GM10847 (cell line): ENCODE results near the gene SCARB1.

Experiments
- POLR2A ChIP-seq: IDR thresholded peaks from 2 replicates; pipeline ENCODE4 v1.6.1; 2011; ENCODE audit not compliant: insufficient read length; ENCODE audit errors: extremely low read depth

The SCARB1 gene

GRCh38 chr12:124772289-124773170 is 91.1 kb downstream of the SCARB1 start:
- TF ChIP-seq POLR2A: no peak

GRCh38 chr12:124771462-124772288 is 92.0 kb downstream of the SCARB1 start:
- no peak for TF ChIP-seq POLR2A

DNA sequence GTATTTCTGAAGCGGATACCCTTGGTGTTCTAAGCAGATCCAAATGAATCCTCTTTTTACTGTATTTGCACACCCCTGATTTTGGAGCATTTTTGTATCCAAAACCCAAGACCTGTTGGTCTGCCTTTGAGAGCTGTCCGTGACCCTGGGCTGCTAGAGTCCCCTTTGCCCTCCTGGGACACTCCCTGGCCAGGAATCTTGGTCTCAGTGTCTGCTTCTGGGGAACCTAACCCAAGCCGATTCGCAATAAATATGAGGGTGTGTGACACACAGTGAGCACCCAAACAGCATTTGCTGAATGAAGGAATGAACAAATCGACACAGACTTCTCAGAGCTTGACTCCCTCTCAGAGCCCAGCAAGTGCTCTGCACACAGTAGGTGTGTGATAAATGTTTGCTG is 92.9 kb downstream of the SCARB1 start:
- no peak for TF ChIP-seq POLR2A

DNA sequence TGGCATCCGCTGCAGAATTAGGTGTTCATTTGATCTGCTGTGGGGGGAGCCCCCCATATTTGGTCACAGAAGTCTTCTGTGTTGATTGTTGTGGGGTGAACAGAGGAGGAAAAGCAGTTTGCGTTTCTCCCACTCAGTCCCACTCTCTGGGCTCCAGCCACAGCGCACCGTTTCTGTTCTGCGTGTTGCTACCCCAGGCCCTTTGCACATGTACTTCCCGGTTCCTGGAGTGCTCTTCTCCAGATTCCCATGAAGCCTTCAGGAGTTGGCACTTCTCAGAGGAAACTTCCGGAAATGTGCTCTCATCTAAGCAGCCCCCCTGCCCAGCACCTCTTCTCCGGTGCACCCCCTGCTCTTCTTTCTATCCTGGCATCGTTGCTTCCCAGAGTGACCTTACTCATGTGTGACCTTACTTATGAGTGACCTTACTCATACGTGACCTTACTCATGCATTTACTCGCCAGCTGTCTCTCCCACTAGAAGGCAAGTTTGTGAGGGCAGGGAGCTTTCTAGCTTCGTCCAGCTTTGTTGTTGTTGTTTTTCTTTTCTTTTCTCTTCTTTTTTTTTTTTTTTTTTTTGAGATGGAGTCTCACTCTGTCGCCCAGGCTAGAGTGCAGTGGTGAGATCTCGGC is 93.7 kb downstream of the SCARB1 start:
- no peak for TF ChIP-seq POLR2A

DNA sequence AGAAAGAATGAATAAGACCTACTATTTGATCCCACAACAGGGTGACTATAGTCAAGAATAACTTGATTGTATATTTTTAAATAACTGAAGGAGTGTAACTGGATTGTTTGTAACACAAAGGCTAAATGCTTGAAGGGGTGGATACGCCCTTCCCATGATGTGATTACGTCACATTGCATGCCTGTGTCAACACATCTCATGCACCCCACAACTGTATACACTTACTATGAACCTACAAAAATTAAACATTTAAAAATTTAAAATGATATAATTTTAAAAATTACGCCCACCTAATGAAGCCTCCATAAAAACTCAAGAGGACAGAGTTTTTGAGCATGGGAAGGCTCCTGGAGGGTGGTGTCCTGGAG is 94.5 kb downstream of the SCARB1 start:
- no peak for TF ChIP-seq POLR2A

DNA sequence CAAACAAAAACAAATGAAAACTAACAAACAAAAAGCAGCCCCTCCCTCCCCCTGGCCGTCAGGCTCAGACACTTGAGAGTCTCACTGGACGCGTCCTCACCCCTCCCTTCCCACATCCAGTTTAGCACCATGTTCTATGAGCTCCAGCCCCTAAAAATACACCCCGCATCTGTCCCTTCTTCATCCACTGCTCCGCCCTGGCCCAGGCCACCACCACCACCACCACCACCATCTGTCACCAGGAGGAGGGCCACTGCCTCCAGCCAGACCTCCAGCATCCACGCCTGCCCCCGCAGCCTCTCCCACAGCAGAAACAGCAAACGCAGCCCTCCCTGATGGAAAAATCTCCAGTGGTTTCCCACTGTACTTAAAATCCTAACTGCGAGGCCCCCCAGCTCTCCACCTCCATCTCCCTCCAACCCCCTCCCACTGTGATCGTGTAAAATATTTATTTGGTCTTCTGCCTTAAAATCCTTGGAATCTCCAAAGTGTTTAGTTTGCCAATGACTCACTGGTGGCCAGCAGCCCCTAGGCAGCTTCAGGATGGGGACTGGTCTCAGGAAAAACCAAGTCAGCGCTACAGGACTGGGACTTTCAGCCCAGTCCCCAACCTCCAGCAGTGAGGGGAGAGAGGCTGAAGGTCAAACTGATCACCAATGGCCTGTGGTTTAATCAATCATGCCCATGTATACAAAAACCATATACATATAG is 95.1 kb downstream of the SCARB1 start:
- no peak for TF ChIP-seq POLR2A

- TF ChIP-seq POLR2A: no peak
Measured at GRCh38 chr12:124767066-124767821, 96.4 kb downstream of the SCARB1 start.

- TF ChIP-seq POLR2A: no peak
Measured at GRCh38 chr12:124766727-124767065, 97.0 kb downstream of the SCARB1 start.

DNA sequence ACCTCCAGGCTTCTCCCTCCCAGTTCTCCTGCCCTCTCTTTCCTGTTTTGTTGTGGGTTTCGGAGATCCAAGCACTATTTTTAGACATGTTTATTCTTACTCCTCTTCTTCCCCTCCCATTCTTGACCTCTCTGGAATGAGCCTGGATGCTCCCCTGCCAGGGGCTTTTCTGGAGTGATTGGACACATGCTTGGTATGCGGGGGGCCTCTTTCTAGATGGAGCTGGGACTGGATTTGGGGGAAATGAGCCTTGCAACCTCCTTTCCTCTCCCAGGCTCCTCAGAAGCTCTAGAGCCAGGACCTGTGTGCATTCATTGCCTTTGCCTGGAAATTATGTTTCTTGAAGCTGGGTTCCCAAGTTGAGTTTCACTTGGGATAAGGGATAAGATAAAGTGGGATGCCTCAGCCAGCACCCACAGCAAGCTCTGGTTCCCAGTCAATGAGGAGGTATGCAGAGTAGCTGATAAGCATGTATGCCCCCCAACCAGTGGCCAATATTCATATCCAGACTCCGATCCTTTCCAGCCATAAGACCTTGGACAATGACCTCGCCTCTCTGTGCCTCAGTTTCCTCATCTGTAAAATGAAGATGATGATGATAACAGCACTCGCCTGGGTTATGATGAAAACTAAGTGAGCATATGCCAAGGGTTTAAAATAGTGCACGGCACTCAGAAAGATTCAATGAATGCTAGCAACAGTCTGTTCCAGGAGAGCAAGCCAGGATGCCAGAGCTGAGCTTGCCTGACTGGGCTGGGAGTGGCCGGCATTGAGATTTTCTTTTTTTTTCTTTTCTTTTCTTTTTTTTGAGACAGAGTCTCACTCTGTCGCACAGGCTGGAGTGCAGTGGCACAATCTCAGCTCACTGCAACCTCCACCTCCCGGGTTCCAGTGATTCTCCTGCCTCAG is 97.8 kb downstream of the SCARB1 start:
- no peak for TF ChIP-seq POLR2A

- TF ChIP-seq POLR2A: no peak
Measured at GRCh38 chr12:124764870-124765580, 98.6 kb downstream of the SCARB1 start.

DNA sequence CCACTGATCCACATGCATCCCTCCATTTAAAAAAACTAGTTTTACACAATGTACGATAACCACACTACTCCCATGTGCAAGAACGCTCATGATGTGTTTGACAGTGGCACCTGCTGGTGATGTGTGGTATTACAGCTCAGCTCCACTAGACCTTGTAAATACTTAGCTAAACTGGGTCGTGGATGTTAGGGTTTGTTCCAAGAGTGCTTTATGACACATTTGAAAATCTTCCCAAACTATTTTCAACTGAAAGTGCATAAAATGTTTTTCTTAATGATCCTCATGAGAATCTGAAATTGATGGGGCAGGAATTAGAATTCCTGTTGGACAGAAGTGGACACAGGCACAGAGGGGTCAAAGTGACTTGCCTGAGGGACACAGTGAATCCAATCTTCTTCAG is 99.2 kb downstream of the SCARB1 start:
- no peak for TF ChIP-seq POLR2A

DNA sequence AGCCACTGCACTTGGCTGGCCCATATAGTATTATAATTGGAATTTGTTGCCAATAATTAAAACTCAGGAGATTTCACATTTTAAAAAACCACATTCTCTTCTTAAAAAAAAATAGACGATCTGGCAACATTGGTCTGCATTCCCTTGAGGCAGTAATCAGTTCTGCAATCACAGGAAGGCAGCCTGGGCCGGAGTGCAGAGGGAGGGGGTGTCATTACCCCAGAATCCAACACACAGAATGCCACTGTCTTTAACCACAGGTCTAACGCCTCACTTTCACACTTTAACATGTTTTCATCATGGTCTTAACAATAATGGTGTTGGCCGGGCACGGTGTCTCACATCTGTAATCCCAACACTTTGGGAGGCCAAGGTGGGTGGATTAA is 100.1 kb downstream of the SCARB1 start:
- TF ChIP-seq POLR2A: no peak
